Measurements from ENCODE around the gene IL12RB1. TPM values are rescaled to one million over a fixed set of nuclear protein-coding genes. Genes with fewer than 3 reads are reported as not detected.
A peak's percentile ranks its signal among the peaks of the same experiment; 100 is the strongest.

Gene IL12RB1
- total and polyA plus RNA-seq, 2 donors (not counting 3 experiments of a cell fraction or from before 2014, with no cell fraction given) = not detected

- no peaks in the 10 kb centered on the region for H3K9me1 ChIP-seq (replicated peaks; ENCODE audit: control insufficient read depth, extremely low read depth, insufficient read depth, low read length)
- no peak overlapping the region for H3K9ac ChIP-seq (replicated peaks; ENCODE audit: extremely low read depth, insufficient read depth, low read length)
- BruUV-seq (replicated peaks) = no TSS peak
- ChIA-PET POLR2A (interaction anchor here (0.7 to 0.8 kb wide), 2 partner anchors 139 to 948 kb away, joined by 3 read pairs; no protein-coding TSS in a partner anchor), CTCF (interaction anchor here (0.6 to 6.4 kb wide), 68 partner anchors 9 to 306 kb away, joined by 3 to 210 read pairs (median 6); partner anchors contain the start of genes ARRDC2, IFI30, MAST3 and MPV17L2)
- FAIRE-seq (peak; percentile 92), DNase-seq (ENCODE audit: low read depth, low spot score) (peak; percentile 80)
- no peak overlapping the region for H2AFZ ChIP-seq (ENCODE audit: low read depth, low read length)
- intact Hi-C loops (cut with micrococcal nuclease) (loop anchor here (1.0 to 10.0 kb wide), 6 partner anchors 39 to 212 kb away; partner anchors contain the start of gene LSM4), dilution Hi-C loops (cut with MboI; ENCODE audit: extremely low pct_ligation_motif_present, low sequenced_read_pairs) (no loop called here)
- TF ChIP-seq FOS (IDR thresholded peaks at IDR 0.05; ENCODE audit: borderline replicate concordance, insufficient read depth, low read length) = no peak
- no peak for TF ChIP-seq JUN (IDR thresholded peaks at IDR 0.05; ENCODE audit: borderline replicate concordance, insufficient read depth, insufficient read length, low read depth)
- TF ChIP-seq CTCF (IDR thresholded peaks at IDR 0.05; ENCODE audit: extremely low read depth in 1 of 2, insufficient read depth in 1 of 2, low read depth in 1 of 2, low read length in 2 of 2) = peak; percentile 87 to 96
- H3K4me2 ChIP-seq (ENCODE audit: insufficient read depth, low read length) = no peak overlapping the region
- no peaks in the 10 kb centered on the region for H3K9me3 ChIP-seq (replicated peaks; ENCODE audit: control insufficient read depth, insufficient read depth, low read length)
- no peaks in the 10 kb centered on the region for H3K79me2 ChIP-seq (ENCODE audit: control insufficient read depth, insufficient read depth, low read length)
- no peak overlapping the region for H3K4me3 ChIP-seq (replicated peaks in 1 of 3; ENCODE audit: insufficient read depth in 1 of 3, low read depth in 1 of 3, low read length in 3 of 3)
- no peaks in the 10 kb centered on the region for H3K36me3 ChIP-seq (ENCODE audit: control insufficient read depth in 2 of 2, extremely low read depth in 1 of 2, insufficient read depth in 2 of 2, low read length in 2 of 2)
- peaks cover 4% of the 10 kb centered on the region for H3K4me1 ChIP-seq (ENCODE audit: control insufficient read depth, extremely low read depth, insufficient read depth, low read length)
- no peak overlapping the region for H3K27ac ChIP-seq (ENCODE audit: insufficient read depth, low read depth, low read length)
- H3K27me3 ChIP-seq (ENCODE audit: control insufficient read depth in 2 of 2, insufficient read depth in 2 of 2, low read length in 2 of 2) = peaks cover 0 to 7% of the 10 kb centered on the region in 2 experiments
- H4K20me1 ChIP-seq (replicated peaks; ENCODE audit: control insufficient read depth, extremely low read depth, insufficient read depth, low read length) = no peaks in the 10 kb centered on the region
Observed at GRCh38 chr19:18112989-18113478, 26.3 kb upstream of the IL12RB1 start.

GRCh38 chr19:18110609-18111232 lies 24.0 kb upstream of the IL12RB1 start:
- ChIA-PET CTCF (interaction anchor here (0.6 to 6.4 kb wide), 10 partner anchors 11 to 260 kb away, joined by 3 to 210 read pairs (median 4); partner anchors contain the start of gene PIK3R2), POLR2A (no interaction called here)
- H3K9me3 ChIP-seq (replicated peaks; ENCODE audit: control insufficient read depth, insufficient read depth, low read length) = no peaks in the 10 kb centered on the region
- H4K20me1 ChIP-seq (replicated peaks; ENCODE audit: control insufficient read depth, extremely low read depth, insufficient read depth, low read length) = no peaks in the 10 kb centered on the region
- H3K27me3 ChIP-seq (ENCODE audit: control insufficient read depth in 2 of 2, insufficient read depth in 2 of 2, low read length in 2 of 2) = peaks cover 0 to 7% of the 10 kb centered on the region in 2 experiments
- no peaks in the 10 kb centered on the region for H3K36me3 ChIP-seq (ENCODE audit: control insufficient read depth in 2 of 2, extremely low read depth in 1 of 2, insufficient read depth in 2 of 2, low read length in 2 of 2)
- H3K9ac ChIP-seq (replicated peaks; ENCODE audit: extremely low read depth, insufficient read depth, low read length) = no peak overlapping the region
- H3K4me2 ChIP-seq (ENCODE audit: insufficient read depth, low read length) = no peak overlapping the region
- dilution Hi-C loops (cut with MboI; ENCODE audit: extremely low pct_ligation_motif_present, low sequenced_read_pairs) = no loop called here
- H3K27ac ChIP-seq (ENCODE audit: insufficient read depth, low read depth, low read length) = no peak overlapping the region
- TF ChIP-seq MYC (IDR thresholded peaks at IDR 0.05; ENCODE audit: low read depth, low read length) (no peak), CTCF (IDR thresholded peaks at IDR 0.05; ENCODE audit: extremely low read depth in 1 of 2, insufficient read depth in 1 of 2, low read depth in 1 of 2, low read length in 2 of 2) (no peak), EZH2 (IDR thresholded peaks at IDR 0.05; ENCODE audit: borderline replicate concordance, low read depth, low read length, severe bottlenecking) (no peak), MAX (IDR thresholded peaks at IDR 0.05; ENCODE audit: insufficient read depth, insufficient read length) (no peak), GATA2 (IDR thresholded peaks at IDR 0.05; ENCODE audit: insufficient read depth, insufficient read length, low read depth, low read length) (no peak), JUN (IDR thresholded peaks at IDR 0.05; ENCODE audit: borderline replicate concordance, insufficient read depth, insufficient read length, low read depth) (no peak), FOS (IDR thresholded peaks at IDR 0.05; ENCODE audit: borderline replicate concordance, insufficient read depth, low read length) (no peak), POLR2A (IDR thresholded peaks at IDR 0.05; ENCODE audit: low read depth, low read length) (no peak), POLR2AphosphoS5 (IDR thresholded peaks at IDR 0.05; ENCODE audit: insufficient read depth, low read depth, low read length) (no peak)
- H3K4me3 ChIP-seq (replicated peaks in 1 of 3; ENCODE audit: insufficient read depth in 1 of 3, low read depth in 1 of 3, low read length in 3 of 3) = no peak overlapping the region
- H2AFZ ChIP-seq (ENCODE audit: low read depth, low read length) = no peak overlapping the region
- H3K9me1 ChIP-seq (replicated peaks; ENCODE audit: control insufficient read depth, extremely low read depth, insufficient read depth, low read length) = no peaks in the 10 kb centered on the region
- FAIRE-seq (no peak), DNase-seq (ENCODE audit: low read depth, low spot score) (no peak)
- intact Hi-C loops (cut with micrococcal nuclease) = loop anchor here (10.0 kb wide), 1 partner anchor 214 kb away; the partner anchor contains the start of gene LSM4
- no TSS peak for BruUV-seq (replicated peaks)
- no peaks in the 10 kb centered on the region for H3K4me1 ChIP-seq (ENCODE audit: control insufficient read depth, extremely low read depth, insufficient read depth, low read length)
- no peaks in the 10 kb centered on the region for H3K79me2 ChIP-seq (ENCODE audit: control insufficient read depth, insufficient read depth, low read length)

Measured in endothelial cell of umbilical vein (primary cell).